Measurements from ENCODE around the gene OR7G2.
"Not testable (repeated sequence)": the region's sequence is repeated elsewhere in the genome, so short reads cannot be mapped to it uniquely, and the experiment has no call there.

OR7G2 gene

GRCh38 chr19:9126900-9127405, 19.7 kb upstream of the OR7G2 start, which contains the start of gene OR7G3:
OR7G3 (minus strand) TSS chr19:9126950; CDS start chr19:9126950, 0 bp downstream.
- no peaks in the 10 kb centered on the region for H3K9me3 Mint-ChIP-seq
- no peak for DNase-seq
- H3K36me3 Mint-ChIP-seq (ENCODE audit: insufficient read depth), result peaks cover 6% of the 10 kb centered on the region
- H3K27ac Mint-ChIP-seq, result no peak within 1 kb of the TSS
- H3K4me1 Mint-ChIP-seq (ENCODE audit: low read depth in 2 of 2), result peaks cover 2 to 4% of the 10 kb centered on the region in 2 donors
- peaks cover 25 to 42% of the 10 kb centered on the region in 2 donors for H3K27me3 Mint-ChIP-seq
- ATAC-seq (replicated peaks), result no peak
- no peak within 1 kb of the TSS for H3K4me3 Mint-ChIP-seq

- no peaks in the 10 kb centered on the region for H3K9me3 Mint-ChIP-seq
- no peak overlapping the region for H3K27ac Mint-ChIP-seq
- peaks cover 24 to 45% of the 10 kb centered on the region in 2 donors for H3K27me3 Mint-ChIP-seq
- H3K4me1 Mint-ChIP-seq (ENCODE audit: low read depth in 2 of 2), result no peaks in the 10 kb centered on the region
- H3K4me3 Mint-ChIP-seq, result no peak overlapping the region
- ATAC-seq (replicated peaks) (no peak), DNase-seq (no peak)
- no peaks in the 10 kb centered on the region for H3K36me3 Mint-ChIP-seq (ENCODE audit: insufficient read depth)
Measured at GRCh38 chr19:9116547-9116946, 9.3 kb upstream of the OR7G2 start.

GRCh38 chr19:9115307-9115813, 8.1 kb upstream of the OR7G2 start, which contains the start of gene OR7G1:
OR7G1 (minus strand) TSS chr19:9115763; CDS start chr19:9115763, 0 bp downstream.
- Mint-ChIP-seq H3K27ac (no peak within 1 kb of the TSS), H3K4me3 (no peak within 1 kb of the TSS), H3K9me3 (no peaks in the 10 kb centered on the region), H3K27me3 (peaks cover 16 to 39% of the 10 kb centered on the region in 2 donors), H3K4me1 (ENCODE audit: low read depth in 2 of 2) (no peaks in the 10 kb centered on the region), H3K36me3 (ENCODE audit: insufficient read depth) (no peaks in the 10 kb centered on the region)
- no peak for DNase-seq
- no peak for ATAC-seq (replicated peaks)

GRCh38 chr19:9109959-9110358, 2.7 kb upstream of the OR7G2 start:
- no peak for DNase-seq
- Mint-ChIP-seq H3K4me3 (no peak overlapping the region), H3K9me3 (no peaks in the 10 kb centered on the region), H3K27ac (no peak overlapping the region), H3K36me3 (ENCODE audit: insufficient read depth) (no peaks in the 10 kb centered on the region), H3K4me1 (ENCODE audit: low read depth in 2 of 2) (no peaks in the 10 kb centered on the region), H3K27me3 (peaks cover 19 to 49% of the 10 kb centered on the region in 2 donors)
- ATAC-seq (replicated peaks), result no peak

- H3K9me3 Mint-ChIP-seq, result no peaks in the 10 kb centered on the region
- H3K36me3 Mint-ChIP-seq (ENCODE audit: insufficient read depth), result no peaks in the 10 kb centered on the region
- no peak for ATAC-seq (replicated peaks)
- H3K27me3 Mint-ChIP-seq, result peaks cover 28 to 56% of the 10 kb centered on the region in 2 donors
- no peak within 1 kb of the TSS for H3K4me3 Mint-ChIP-seq
- no peaks in the 10 kb centered on the region for H3K4me1 Mint-ChIP-seq (ENCODE audit: low read depth in 2 of 2)
- no peak for DNase-seq
- H3K27ac Mint-ChIP-seq, result no peak within 1 kb of the TSS
Measured at GRCh38 chr19:9086761-9087160, 20.5 kb downstream of the OR7G2 start, which contains the start of gene OR1M1. OR1M1 (plus strand) TSS chr19:9087061; CDS start chr19:9093245, 6,184 bp downstream.

DNA sequence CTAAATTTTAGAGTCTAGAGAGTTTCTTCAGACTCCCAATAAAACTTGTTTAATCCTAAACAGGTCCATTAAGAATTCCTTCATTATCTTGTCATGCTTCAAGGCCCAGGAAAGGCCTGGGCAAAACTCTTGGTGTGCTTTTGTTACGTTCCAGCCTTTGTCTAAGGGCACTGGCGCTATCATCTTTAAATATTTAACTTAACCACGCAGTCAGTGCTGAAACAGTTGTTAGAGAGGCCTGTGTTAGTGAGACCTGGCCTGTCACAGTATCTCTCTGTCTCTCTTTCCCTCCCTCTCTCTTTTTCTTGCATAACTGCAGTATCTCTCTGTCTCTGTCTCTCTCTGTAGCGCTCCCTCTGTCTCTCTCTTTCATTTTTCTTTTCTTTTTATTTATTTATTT, 28.6 kb downstream of the OR7G2 start:
- DNase-seq (no peak), ATAC-seq (replicated peaks) (no peak)
- Mint-ChIP-seq H3K4me1 (ENCODE audit: low read depth in 2 of 2) (peaks cover 3 to 4% of the 10 kb centered on the region in 2 donors), H3K4me3 (no peak overlapping the region), H3K9me3 (no peaks in the 10 kb centered on the region), H3K27ac (no peak overlapping the region), H3K36me3 (ENCODE audit: insufficient read depth) (no peaks in the 10 kb centered on the region), H3K27me3 (peaks cover 0 to 9% of the 10 kb centered on the region in 2 donors)

- H3K4me3 Mint-ChIP-seq, result no peak overlapping the region
- DNase-seq, result no peak
- no peaks in the 10 kb centered on the region for H3K9me3 Mint-ChIP-seq
- H3K4me1 Mint-ChIP-seq (ENCODE audit: low read depth in 2 of 2), result peaks cover 3 to 4% of the 10 kb centered on the region in 2 donors
- no peak overlapping the region for H3K27ac Mint-ChIP-seq
- ATAC-seq (replicated peaks), result no peak
- H3K36me3 Mint-ChIP-seq (ENCODE audit: insufficient read depth), result no peaks in the 10 kb centered on the region
- H3K27me3 Mint-ChIP-seq, result no peaks in the 10 kb centered on the region
Measured at GRCh38 chr19:9076901-9077300, 30.4 kb downstream of the OR7G2 start.

- H3K9me3 Mint-ChIP-seq, result no peaks in the 10 kb centered on the region
- peaks cover 3 to 4% of the 10 kb centered on the region in 2 donors for H3K4me1 Mint-ChIP-seq (ENCODE audit: low read depth in 2 of 2)
- no peak for ATAC-seq (replicated peaks)
- no peaks in the 10 kb centered on the region for H3K27me3 Mint-ChIP-seq
- H3K27ac Mint-ChIP-seq, result no peak overlapping the region
- no peaks in the 10 kb centered on the region for H3K36me3 Mint-ChIP-seq (ENCODE audit: insufficient read depth)
- H3K4me3 Mint-ChIP-seq, result no peak overlapping the region
- DNase-seq, result no peak
Measured at GRCh38 chr19:9075064-9075949, 32.0 kb downstream of the OR7G2 start.

GRCh38 chr19:9073806-9074205, 33.5 kb downstream of the OR7G2 start:
- Mint-ChIP-seq H3K9me3 (no peaks in the 10 kb centered on the region), H3K27me3 (no peaks in the 10 kb centered on the region), H3K27ac (no peak overlapping the region), H3K4me3 (no peak overlapping the region), H3K4me1 (ENCODE audit: low read depth in 2 of 2) (no peaks in the 10 kb centered on the region), H3K36me3 (ENCODE audit: insufficient read depth) (no peaks in the 10 kb centered on the region)
- no peak for DNase-seq
- ATAC-seq (replicated peaks), result no peak

DNA sequence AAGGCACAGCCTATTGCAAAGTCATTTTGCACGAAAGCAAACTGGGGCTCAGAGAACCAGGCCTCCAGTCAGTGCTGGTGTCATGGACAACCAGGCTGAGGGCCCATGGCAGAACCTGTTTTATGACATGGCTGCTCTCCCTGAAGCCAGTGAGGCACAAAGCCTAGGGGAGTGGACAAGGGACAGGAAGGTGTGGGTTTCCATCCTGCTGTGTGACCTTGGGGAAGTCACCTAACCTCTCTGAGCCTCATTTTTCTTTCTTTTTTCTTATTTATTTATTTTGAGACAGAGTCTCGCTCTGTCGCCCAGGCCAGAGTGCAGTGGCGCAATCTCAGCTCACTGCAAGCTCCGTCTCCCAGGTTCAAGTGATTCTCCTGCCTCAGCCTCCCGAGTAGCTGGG, 35.6 kb downstream of the OR7G2 start:
- not testable (repeated sequence) for H3K27me3 Mint-ChIP-seq; H3K9me3 Mint-ChIP-seq; H3K36me3 Mint-ChIP-seq (ENCODE audit: insufficient read depth); H3K4me1 Mint-ChIP-seq (ENCODE audit: low read depth in 2 of 2); DNase-seq; H3K27ac Mint-ChIP-seq; ATAC-seq (replicated peaks); H3K4me3 Mint-ChIP-seq

- H3K4me1 Mint-ChIP-seq (ENCODE audit: low read depth in 2 of 2), result no peaks in the 10 kb centered on the region
- no peak overlapping the region for H3K27ac Mint-ChIP-seq
Measured at GRCh38 chr19:9070066-9070465, 37.2 kb downstream of the OR7G2 start.

DNA sequence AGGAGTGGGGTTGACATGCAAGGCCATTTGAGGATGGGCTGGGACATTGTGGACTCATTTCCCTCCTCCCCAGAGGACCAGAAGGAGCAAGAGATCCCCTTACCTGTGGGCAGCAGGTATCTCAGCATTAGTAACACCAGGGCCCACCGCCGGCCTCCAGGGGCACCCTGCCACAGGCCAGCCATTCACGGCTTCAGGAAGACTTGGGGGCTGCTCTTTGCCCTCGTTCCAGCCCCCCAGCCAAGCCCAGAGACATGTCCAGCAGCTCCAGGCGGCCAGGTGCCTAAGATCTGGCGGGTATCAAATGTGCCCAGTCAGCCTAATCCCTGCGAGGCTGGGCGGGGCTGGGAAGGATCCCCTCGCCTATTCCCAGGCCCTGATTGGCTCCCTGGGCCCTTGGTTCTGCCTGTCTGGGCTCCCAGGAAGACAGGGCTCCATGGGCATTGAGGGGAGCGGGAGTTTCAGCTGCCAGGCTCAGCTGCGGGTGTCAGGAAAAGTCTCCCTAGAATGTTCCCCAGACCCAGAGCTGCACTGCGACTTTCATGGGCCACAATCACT, 41.7 kb downstream of the OR7G2 start:
- H3K27ac Mint-ChIP-seq, result no peak overlapping the region
- no peak overlapping the region for H3K4me3 Mint-ChIP-seq
- no peaks in the 10 kb centered on the region for H3K27me3 Mint-ChIP-seq
- DNase-seq (no peak), ATAC-seq (replicated peaks) (no peak)
- no peaks in the 10 kb centered on the region for H3K9me3 Mint-ChIP-seq
- no peaks in the 10 kb centered on the region for H3K4me1 Mint-ChIP-seq (ENCODE audit: low read depth in 2 of 2)
- H3K36me3 Mint-ChIP-seq (ENCODE audit: insufficient read depth), result peaks cover 5% of the 10 kb centered on the region

More at GRCh38 chr19:9070066-9070465, 37.2 kb downstream of the OR7G2 start:
- Mint-ChIP-seq H3K4me3 (no peak overlapping the region), H3K9me3 (no peaks in the 10 kb centered on the region), H3K36me3 (ENCODE audit: insufficient read depth) (no peaks in the 10 kb centered on the region), H3K27me3 (no peaks in the 10 kb centered on the region)
- ATAC-seq (replicated peaks) (no peak), DNase-seq (no peak)

DNA sequence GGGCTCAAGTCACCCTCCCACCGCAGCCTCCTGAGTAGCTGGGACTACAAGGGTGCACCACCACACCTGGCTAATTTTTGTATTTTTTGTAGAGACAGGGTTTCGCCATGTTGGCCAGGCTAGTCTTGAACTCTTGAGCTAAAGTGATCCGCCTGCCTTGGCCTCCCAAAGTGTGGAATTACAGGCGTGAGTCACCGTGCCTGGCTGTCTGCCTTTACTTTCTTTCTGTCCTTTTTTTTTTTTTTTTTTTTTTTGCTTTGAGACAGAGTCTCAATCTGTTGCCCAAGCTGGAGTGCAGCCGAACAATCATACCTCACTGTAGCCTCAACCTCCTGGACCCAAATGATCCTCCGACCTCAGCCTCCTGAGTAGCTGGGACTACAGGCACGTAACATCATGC, 45.4 kb downstream of the OR7G2 start:
- H3K36me3 Mint-ChIP-seq (ENCODE audit: insufficient read depth), result peaks cover 5% of the 10 kb centered on the region
- H3K4me1 Mint-ChIP-seq (ENCODE audit: low read depth in 2 of 2), result no peaks in the 10 kb centered on the region
- peaks cover 0 to 3% of the 10 kb centered on the region in 2 donors for H3K9me3 Mint-ChIP-seq
- ATAC-seq (replicated peaks) (no peak), DNase-seq (no peak)
- H3K27ac Mint-ChIP-seq, result no peak overlapping the region
- no peak overlapping the region for H3K4me3 Mint-ChIP-seq
- H3K27me3 Mint-ChIP-seq, result peaks cover 0 to 15% of the 10 kb centered on the region in 2 donors
